Endometrial microvascular endothelial cells (primary cell): ENCODE data around the gene NEK11. TPM values are rescaled to one million over a fixed set of nuclear protein-coding genes. Genes with fewer than 3 reads are reported as not detected.

Experiments used
- in situ Hi-C: cut with HindIII; loops from 2 replicates; pipeline ENCODE4 v1.10.0; 2017; ENCODE audit warnings: low sequenced_read_pairs, low pct_unique_long_range_greater_than_20kb; ENCODE audit errors: inconsistent ontology term
- total RNA-seq: library from RNA; depleted of rRNA; stranded (reverse); fragments of >200 nt; gene quantifications from one replicate; pipeline ENCODE4 v1.2.3, GENCODE V29; 2015; ENCODE audit errors: inconsistent ontology term

The NEK11 gene
- total RNA-seq, 1 donor from 2014 or later: 5.1 TPM

GRCh38 chr3:131260525-131260924 lies 233.8 kb downstream of the NEK11 start:
- in situ Hi-C loops: no loop called here

GRCh38 chr3:131261104-131261503 lies 234.4 kb downstream of the NEK11 start:
- in situ Hi-C loops: no loop called here

GRCh38 chr3:131275556-131275955 lies 248.9 kb downstream of the NEK11 start:
- in situ Hi-C loops: no loop called here

- in situ Hi-C loops: no loop called here
Observed at GRCh38 chr3:131277836-131278497, 251.3 kb downstream of the NEK11 start.

- in situ Hi-C loops: no loop called here
Observed at GRCh38 chr3:131279577-131279976, 252.9 kb downstream of the NEK11 start.

GRCh38 chr3:131282379-131282778 lies 255.7 kb downstream of the NEK11 start:
- in situ Hi-C loops: no loop called here

GRCh38 chr3:131282967-131283366 lies 256.3 kb downstream of the NEK11 start:
- in situ Hi-C loops: no loop called here

- in situ Hi-C loops: no loop called here
Observed at GRCh38 chr3:131283862-131284261, 257.2 kb downstream of the NEK11 start.

GRCh38 chr3:131284302-131284701 lies 257.6 kb downstream of the NEK11 start:
- in situ Hi-C loops: no loop called here

GRCh38 chr3:131285456-131285855 lies 258.8 kb downstream of the NEK11 start:
- in situ Hi-C loops: no loop called here

GRCh38 chr3:131299836-131300235 lies 273.2 kb downstream of the NEK11 start:
- in situ Hi-C loops: no loop called here

GRCh38 chr3:131303848-131304247 lies 277.2 kb downstream of the NEK11 start:
- in situ Hi-C loops: no loop called here

GRCh38 chr3:131304890-131305289 lies 278.2 kb downstream of the NEK11 start:
- in situ Hi-C loops: no loop called here

- in situ Hi-C loops: no loop called here
Observed at GRCh38 chr3:131306242-131306641, 279.6 kb downstream of the NEK11 start.

- in situ Hi-C loops: no loop called here
Observed at GRCh38 chr3:131314318-131314717, 287.6 kb downstream of the NEK11 start.

- in situ Hi-C loops: no loop called here
Observed at GRCh38 chr3:131315162-131315561, 288.5 kb downstream of the NEK11 start.

GRCh38 chr3:131317667-131318066 lies 291.0 kb downstream of the NEK11 start:
- in situ Hi-C loops: no loop called here

GRCh38 chr3:131323014-131323413 lies 296.3 kb downstream of the NEK11 start:
- in situ Hi-C loops: no loop called here

GRCh38 chr3:131323792-131324191 lies 297.1 kb downstream of the NEK11 start:
- in situ Hi-C loops: no loop called here

GRCh38 chr3:131324923-131325322 lies 298.2 kb downstream of the NEK11 start:
- in situ Hi-C loops: no loop called here

- in situ Hi-C loops: no loop called here
Observed at GRCh38 chr3:131326307-131326706, 299.6 kb downstream of the NEK11 start.
